Mesothelial cell of epicardium (in vitro differentiated cells): ENCODE data around the gene RFTN1. TPM values are rescaled to one million over a fixed set of nuclear protein-coding genes. Genes with fewer than 3 reads are reported as not detected.

ENCODE experiments used
- DNase-seq, 2 experiments: peaks; one replicate each; pipeline ENCODE4 v3.0.0; 2021; ENCODE audit warnings: low spot score in 2 of 2; ENCODE audit not compliant: unreplicated experiment in 2 of 2
- H3K27ac Mint-ChIP-seq: 2 replicates; pipeline ENCODE4 v1.8.0; 2021; ENCODE audit warnings: mixed read lengths
- H3K27me3 Mint-ChIP-seq: 2 replicates; pipeline ENCODE4 v1.8.0; 2021; ENCODE audit warnings: low read depth, mixed read lengths
- H3K36me3 Mint-ChIP-seq: 2 replicates; pipeline ENCODE4 v1.8.0; 2021; ENCODE audit warnings: mixed read lengths
- H3K4me1 Mint-ChIP-seq: 2 replicates; pipeline ENCODE4 v1.8.0; 2021; ENCODE audit warnings: mixed read lengths
- H3K4me3 Mint-ChIP-seq: 2 replicates; pipeline ENCODE4 v1.8.0; 2021; ENCODE audit warnings: mild to moderate bottlenecking, moderate library complexity, mixed read lengths
- H3K9me3 Mint-ChIP-seq: 2 replicates; pipeline ENCODE4 v1.8.0; 2021; ENCODE audit warnings: mixed read lengths
- CTCF ChIP-seq: fragments of 200-600 bp; sonication (generic); IDR thresholded peaks from one replicate; pipeline ENCODE4 v1.5.0; 2021; ENCODE audit warnings: antibody characterized with exemption; ENCODE audit not compliant: unreplicated experiment
- total RNA-seq: library from RNA; stranded (reverse); gene quantifications from 3 replicates; pipeline ENCODE4 v1.2.1, GENCODE V29; 2021

The RFTN1 gene
- total RNA-seq, 1 donor from 2014 or later: 10.0 TPM

- Mint-ChIP-seq H3K27ac (no peak overlapping the region), H3K4me3 (no peak overlapping the region), H3K27me3 (peaks cover 46% of the 10 kb centered on the region), H3K9me3 (no peaks in the 10 kb centered on the region), H3K4me1 (peaks cover 11% of the 10 kb centered on the region), H3K36me3 (no peaks in the 10 kb centered on the region)
- no peak for DNase-seq
- no peak for TF ChIP-seq CTCF
Measured at GRCh38 chr3:16499351-16499750, 14.1 kb downstream of the RFTN1 start.

- no peak overlapping the region for H3K27ac Mint-ChIP-seq
- peaks cover 40% of the 10 kb centered on the region for H3K27me3 Mint-ChIP-seq
- H3K4me1 Mint-ChIP-seq: peaks cover 13% of the 10 kb centered on the region
- no peak for TF ChIP-seq CTCF
- no peak overlapping the region for H3K4me3 Mint-ChIP-seq
- H3K36me3 Mint-ChIP-seq: no peaks in the 10 kb centered on the region
- H3K9me3 Mint-ChIP-seq: no peaks in the 10 kb centered on the region
- DNase-seq: no peak
Measured at GRCh38 chr3:16498130-16498890, 15.2 kb downstream of the RFTN1 start.

GRCh38 chr3:16496408-16497222, 16.9 kb downstream of the RFTN1 start:
- Mint-ChIP-seq H3K4me3 (no peak overlapping the region), H3K27me3 (peaks cover 46% of the 10 kb centered on the region), H3K9me3 (no peaks in the 10 kb centered on the region), H3K4me1 (peaks cover 13% of the 10 kb centered on the region), H3K36me3 (peaks cover 7% of the 10 kb centered on the region), H3K27ac (no peak overlapping the region)
- TF ChIP-seq CTCF: no peak
- DNase-seq: no peak

GRCh38 chr3:16496008-16496407, 17.5 kb downstream of the RFTN1 start:
- H3K4me3 Mint-ChIP-seq: no peak overlapping the region
- peaks cover 5% of the 10 kb centered on the region for H3K9me3 Mint-ChIP-seq
- no peak overlapping the region for H3K27ac Mint-ChIP-seq
- peaks cover 13% of the 10 kb centered on the region for H3K4me1 Mint-ChIP-seq
- H3K36me3 Mint-ChIP-seq: peaks cover 11% of the 10 kb centered on the region
- DNase-seq: no peak
- H3K27me3 Mint-ChIP-seq: peaks cover 48% of the 10 kb centered on the region
- TF ChIP-seq CTCF: no peak

GRCh38 chr3:16494814-16495431, 18.6 kb downstream of the RFTN1 start:
- H3K9me3 Mint-ChIP-seq: peaks cover 8% of the 10 kb centered on the region
- TF ChIP-seq CTCF: no peak
- no peak overlapping the region for H3K27ac Mint-ChIP-seq
- H3K4me1 Mint-ChIP-seq: peaks cover 18% of the 10 kb centered on the region
- H3K27me3 Mint-ChIP-seq: peaks cover 41% of the 10 kb centered on the region
- DNase-seq: no peak
- H3K36me3 Mint-ChIP-seq: peaks cover 15% of the 10 kb centered on the region
- no peak overlapping the region for H3K4me3 Mint-ChIP-seq
